AG04449 (cell line): Measurements from ENCODE around the gene PEX7.
"Not testable (repeated sequence)": the region's sequence is repeated elsewhere in the genome, so short reads cannot be mapped to it uniquely, and the experiment has no call there.

ENCODE experiments used
- CTCF ChIA-PET: fragments of 350-600 bp; formaldehyde crosslinking; extraction: SDS; loops from one replicate; lab custom pipeline; 2021; ENCODE audit warnings: antibody characterized with exemption; lab: Yijun Ruan, JAX
- POLR2A ChIA-PET: fragments of 400-600, 350-600 bp; formaldehyde crosslinking; extraction: SDS; loops from one replicate; lab custom pipeline; 2020; ENCODE audit warnings: antibody characterized with exemption, inconsistent platforms; lab: Yijun Ruan, JAX
- DNase-seq: peaks from one replicate; pipeline ENCODE4 v3.0.0-alpha.2; 2010; ENCODE audit warnings: low read depth, low spot score
- H3K4me3 ChIP-seq: 2 replicates; pipeline ENCODE4 v1.5.1; 2011; ENCODE audit warnings: low read depth, mild to moderate bottlenecking, control low read depth, low read length
- CTCF ChIP-seq: IDR thresholded peaks from one replicate; pipeline ENCODE4 v1.5.1; 2011; ENCODE audit warnings: mild to moderate bottlenecking, moderate library complexity, low read length, control low read depth, inconsistent platforms; ENCODE audit not compliant: insufficient read depth; ENCODE audit errors: missing control alignments

PEX7 gene

GRCh38 chr6:136945072-136945471 lies 122.7 kb downstream of the PEX7 start:
- no peak for TF ChIP-seq CTCF
- CTCF ChIA-PET = no interaction called here
- POLR2A ChIA-PET = no interaction called here

GRCh38 chr6:136945711-136946121 lies 123.3 kb downstream of the PEX7 start:
- no peak overlapping the region for H3K4me3 ChIP-seq
- ChIA-PET POLR2A (no interaction called here), CTCF (no interaction called here)
- DNase-seq = no peak
- TF ChIP-seq CTCF = no peak

More at GRCh38 chr6:136945072-136945471, 122.7 kb downstream of the PEX7 start:
- DNase-seq = no peak
- H3K4me3 ChIP-seq = no peak overlapping the region

GRCh38 chr6:136947037-136947436 lies 124.6 kb downstream of the PEX7 start:
- no peak overlapping the region for H3K4me3 ChIP-seq
- no peak for DNase-seq
- CTCF ChIA-PET = no interaction called here
- POLR2A ChIA-PET = no interaction called here
- TF ChIP-seq CTCF = no peak

GRCh38 chr6:136949957-136950356 lies 127.6 kb downstream of the PEX7 start:
- POLR2A ChIA-PET, CTCF ChIA-PET: not testable (repeated sequence)

GRCh38 chr6:136950436-136951126 lies 128.2 kb downstream of the PEX7 start:
- POLR2A ChIA-PET = no interaction called here
- TF ChIP-seq CTCF = no peak
- H3K4me3 ChIP-seq = no peak overlapping the region
- CTCF ChIA-PET = interaction anchor here (1.7 kb wide), 1 partner anchor 17 kb away, joined by 5 read pairs; no protein-coding TSS in a partner anchor
- DNase-seq = no peak

More at GRCh38 chr6:136949957-136950356, 127.6 kb downstream of the PEX7 start:
- H3K4me3 ChIP-seq, DNase-seq: not testable (repeated sequence)

- POLR2A ChIA-PET = no interaction called here
These were observed 130.4 kb downstream of the PEX7 start for GRCh38 chr6:136952714-136953260.

More at GRCh38 chr6:136952714-136953260, 130.4 kb downstream of the PEX7 start:
- TF ChIP-seq CTCF = no peak
- CTCF ChIA-PET = no interaction called here
- H3K4me3 ChIP-seq = no peak overlapping the region
- DNase-seq = no peak
